GM20431 (cell line): Measurements from ENCODE around the gene FOXL2.

Experiments used
- in situ Hi-C: fragments of 300-500 bp; cut with MseI, MboI; formaldehyde crosslinking; loops from one replicate; pipeline ENCODE4 v1.15.0; 2020; ENCODE audit warnings: low sequenced_read_pairs; ENCODE audit not compliant: unreplicated experiment

The FOXL2 gene

GRCh38 chr3:138947495-138948121 lies 671 bp upstream of the FOXL2 start:
- in situ Hi-C loops: loop anchor here (25.0 kb wide), 1 partner anchor 365 kb away; no protein-coding TSS in a partner anchor

- in situ Hi-C loops: loop anchor here (25.0 kb wide), 1 partner anchor 366 kb away; no protein-coding TSS in a partner anchor
Observed at GRCh38 chr3:138945709-138946662, 951 bp downstream of the FOXL2 start.

DNA sequence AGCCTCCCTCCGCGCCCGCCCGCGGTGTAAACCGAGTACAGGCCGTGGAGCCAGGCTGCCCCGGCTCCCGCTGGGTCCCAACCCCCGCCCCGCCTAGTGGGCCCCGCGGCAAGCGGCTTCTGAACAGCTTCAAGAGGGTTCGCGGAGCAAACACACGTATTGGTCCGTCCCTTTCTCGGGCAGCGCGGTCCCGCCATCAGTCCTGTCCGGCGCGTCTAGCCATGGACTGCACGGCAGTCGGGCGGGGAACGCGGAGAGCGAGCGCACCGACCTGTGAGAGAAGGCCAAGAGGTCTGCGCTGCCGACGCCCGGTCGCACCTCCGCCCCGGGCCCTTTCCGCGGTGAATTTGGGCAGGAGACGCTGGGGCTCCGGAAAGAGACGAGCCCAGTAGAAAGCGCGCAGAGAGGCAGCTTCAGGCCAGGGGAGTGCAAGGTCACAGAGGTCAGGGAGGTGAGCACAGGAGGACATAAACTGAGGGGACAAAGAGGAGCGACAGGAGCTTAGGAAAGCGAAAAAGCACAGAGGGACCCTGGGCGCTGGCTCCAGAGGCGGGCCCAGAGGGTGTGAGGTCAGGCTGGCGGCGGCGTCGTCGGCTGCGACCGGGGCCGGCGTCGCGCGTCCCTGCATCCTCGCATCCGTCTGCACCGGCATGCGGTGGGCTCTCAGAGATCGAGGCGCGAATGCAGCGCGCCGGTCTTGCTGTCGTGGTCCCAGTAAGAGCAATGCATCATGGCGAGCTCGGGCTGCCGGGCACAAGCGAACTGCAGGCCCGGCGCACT lies 1.8 kb downstream of the FOXL2 start:
- in situ Hi-C loops: loop anchor here (25.0 kb wide), 1 partner anchor 367 kb away; no protein-coding TSS in a partner anchor

GRCh38 chr3:138944654-138944928 lies 2.3 kb downstream of the FOXL2 start:
- in situ Hi-C loops: loop anchor here (25.0 kb wide), 1 partner anchor 368 kb away; no protein-coding TSS in a partner anchor

GRCh38 chr3:138943724-138944653 lies 2.9 kb downstream of the FOXL2 start:
- in situ Hi-C loops: loop anchor here (25.0 kb wide), 1 partner anchor 368 kb away; no protein-coding TSS in a partner anchor

GRCh38 chr3:138942861-138943623 lies 3.9 kb downstream of the FOXL2 start:
- in situ Hi-C loops: loop anchor here (25.0 kb wide), 1 partner anchor 369 kb away; no protein-coding TSS in a partner anchor

GRCh38 chr3:138942271-138942670 lies 4.7 kb downstream of the FOXL2 start:
- in situ Hi-C loops: loop anchor here (25.0 kb wide), 1 partner anchor 370 kb away; no protein-coding TSS in a partner anchor

- in situ Hi-C loops: loop anchor here (25.0 kb wide), 1 partner anchor 371 kb away; no protein-coding TSS in a partner anchor
Observed at GRCh38 chr3:138941259-138941885, 5.6 kb downstream of the FOXL2 start.

DNA sequence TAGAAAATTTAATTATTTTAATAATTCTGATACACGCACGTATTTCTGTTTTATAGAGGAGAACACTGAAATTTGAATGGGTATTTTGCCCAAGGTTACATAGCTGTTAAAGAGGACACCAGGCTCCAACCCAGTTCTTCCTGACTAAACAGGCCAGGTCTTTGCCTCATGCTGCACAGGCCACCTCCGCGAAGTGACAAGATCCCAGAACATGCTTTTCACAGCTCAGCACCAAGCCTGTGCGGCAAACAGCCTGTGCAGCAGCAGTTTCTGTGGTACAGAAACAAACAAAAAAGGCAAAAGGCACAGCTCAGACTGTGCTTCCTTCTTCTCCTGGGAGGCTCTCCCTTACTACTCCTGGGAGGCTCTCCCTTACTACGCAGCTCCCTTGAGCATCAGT lies 6.5 kb downstream of the FOXL2 start:
- in situ Hi-C loops: loop anchor here (25.0 kb wide), 1 partner anchor 372 kb away; no protein-coding TSS in a partner anchor

GRCh38 chr3:138939561-138940241 lies 7.2 kb downstream of the FOXL2 start:
- in situ Hi-C loops: loop anchor here (25.0 kb wide), 1 partner anchor 373 kb away; no protein-coding TSS in a partner anchor

- in situ Hi-C loops: loop anchor here (25.0 kb wide), 1 partner anchor 373 kb away; no protein-coding TSS in a partner anchor
Observed at GRCh38 chr3:138938877-138939560, 7.9 kb downstream of the FOXL2 start.

- in situ Hi-C loops: loop anchor here (25.0 kb wide), 1 partner anchor 374 kb away; no protein-coding TSS in a partner anchor
Observed at GRCh38 chr3:138938056-138938876, 8.7 kb downstream of the FOXL2 start.

DNA sequence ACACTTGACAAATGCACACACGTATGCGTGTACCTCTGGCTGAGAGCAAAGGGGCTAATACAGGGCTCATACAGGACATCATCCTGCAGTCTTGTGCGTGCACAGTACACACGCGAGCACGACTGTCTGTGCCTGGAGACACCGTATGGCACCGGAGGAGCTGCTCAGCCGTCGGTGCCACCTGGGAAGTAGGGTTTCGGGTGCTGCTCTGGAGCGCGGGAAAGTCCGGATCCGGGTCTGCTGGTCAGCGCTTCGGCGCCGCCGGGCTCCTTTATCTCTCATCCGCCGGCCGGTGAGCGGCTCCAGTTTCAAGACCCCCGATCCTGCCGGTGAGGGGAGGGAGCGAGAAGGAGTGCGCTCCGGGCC lies 9.3 kb downstream of the FOXL2 start:
- in situ Hi-C loops: loop anchor here (25.0 kb wide), 1 partner anchor 375 kb away; no protein-coding TSS in a partner anchor

DNA sequence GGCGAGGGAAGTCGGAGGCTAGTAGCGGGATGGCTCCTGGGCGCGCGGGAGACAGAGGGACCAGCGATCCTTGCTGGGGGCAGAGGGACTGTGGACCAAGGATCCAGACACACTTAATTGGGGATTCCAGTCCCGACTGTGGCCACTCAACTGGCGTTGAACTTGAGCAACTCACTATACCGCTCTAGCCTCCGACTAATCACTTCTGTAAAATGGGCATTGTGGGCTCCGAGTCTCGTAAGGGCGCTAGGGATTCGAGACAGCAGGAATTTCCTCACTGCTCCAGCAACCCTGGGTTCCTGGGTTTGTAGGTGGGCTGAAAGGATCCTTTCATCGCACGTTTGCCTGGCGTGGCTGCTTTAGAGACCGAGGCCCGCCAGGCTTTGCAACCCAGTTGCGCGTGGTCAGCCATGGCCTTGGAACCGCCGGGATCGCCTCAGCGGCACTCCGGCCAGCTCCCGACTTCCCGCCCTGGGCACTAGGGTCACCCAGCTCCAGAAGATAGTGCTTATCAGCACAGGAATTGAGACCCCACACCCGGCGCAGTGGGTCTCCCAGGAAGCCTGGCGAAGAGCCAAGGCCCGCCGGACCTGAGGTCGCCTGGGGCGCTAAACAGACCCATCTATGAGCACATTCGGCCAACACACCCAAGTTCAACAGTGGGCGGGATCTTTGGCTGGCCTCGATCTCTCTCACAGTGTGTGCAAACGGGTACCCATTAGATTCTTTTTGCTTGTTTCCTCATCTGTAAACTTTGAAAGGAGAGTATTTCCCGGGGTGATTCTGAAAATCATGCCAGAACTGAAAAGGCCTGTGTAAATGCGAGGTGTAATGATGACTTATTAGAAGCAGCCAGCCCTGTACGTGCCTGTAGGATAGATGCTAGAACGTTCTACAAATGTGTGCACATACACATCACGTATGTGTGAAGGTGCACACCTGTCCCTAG lies 9.9 kb downstream of the FOXL2 start:
- in situ Hi-C loops: loop anchor here (25.0 kb wide), 1 partner anchor 375 kb away; no protein-coding TSS in a partner anchor
